Neural crest cell (in vitro differentiated cells): Measurements from ENCODE around the gene URB1. TPM values are rescaled to one million over a fixed set of nuclear protein-coding genes. Genes with fewer than 3 reads are reported as not detected.
"Not testable (repeated sequence)": the region's sequence is repeated elsewhere in the genome, so short reads cannot be mapped to it uniquely, and the experiment has no call there.

Experiments
- DNase-seq: peaks from one replicate; pipeline ENCODE4 v3.0.0; 2021; ENCODE audit warnings: low read depth, mixed read lengths, low spot score
- H3K27ac Mint-ChIP-seq: one replicate; pipeline ENCODE4 v1.8.0; 2021; ENCODE audit warnings: mild to moderate bottlenecking, mixed read lengths; ENCODE audit not compliant: unreplicated experiment
- H3K27me3 Mint-ChIP-seq: 2 replicates; pipeline ENCODE4 v1.8.0; 2021; ENCODE audit warnings: low read depth, mild to moderate bottlenecking, mixed read lengths
- H3K36me3 Mint-ChIP-seq: 2 replicates; pipeline ENCODE4 v1.8.0; 2021; ENCODE audit warnings: low read depth, mild to moderate bottlenecking, mixed read lengths
- H3K4me1 Mint-ChIP-seq: 2 replicates; pipeline ENCODE4 v1.8.0; 2021; ENCODE audit warnings: mixed read lengths
- H3K4me3 Mint-ChIP-seq: one replicate; pipeline ENCODE4 v1.8.0; 2021; ENCODE audit warnings: mild to moderate bottlenecking, mixed read lengths
- H3K9me3 Mint-ChIP-seq: 2 replicates; pipeline ENCODE4 v1.8.0; 2021; ENCODE audit warnings: mixed read lengths
- total RNA-seq: library from RNA; stranded (reverse); gene quantifications from 2 replicates; pipeline ENCODE4 v1.2.1, GENCODE V29; 2021
- TF ChIP-seq, protein P1 (sequence below): fragments of 200-600 bp; sonication (generic); conservative IDR thresholded peaks from 2 replicates; pipeline ENCODE4 v1.5.0; 2021; ENCODE audit warnings: antibody characterized with exemption, mild to moderate bottlenecking

Gene URB1
- total RNA-seq, 1 donor from 2014 or later = 23.1 TPM

DNA sequence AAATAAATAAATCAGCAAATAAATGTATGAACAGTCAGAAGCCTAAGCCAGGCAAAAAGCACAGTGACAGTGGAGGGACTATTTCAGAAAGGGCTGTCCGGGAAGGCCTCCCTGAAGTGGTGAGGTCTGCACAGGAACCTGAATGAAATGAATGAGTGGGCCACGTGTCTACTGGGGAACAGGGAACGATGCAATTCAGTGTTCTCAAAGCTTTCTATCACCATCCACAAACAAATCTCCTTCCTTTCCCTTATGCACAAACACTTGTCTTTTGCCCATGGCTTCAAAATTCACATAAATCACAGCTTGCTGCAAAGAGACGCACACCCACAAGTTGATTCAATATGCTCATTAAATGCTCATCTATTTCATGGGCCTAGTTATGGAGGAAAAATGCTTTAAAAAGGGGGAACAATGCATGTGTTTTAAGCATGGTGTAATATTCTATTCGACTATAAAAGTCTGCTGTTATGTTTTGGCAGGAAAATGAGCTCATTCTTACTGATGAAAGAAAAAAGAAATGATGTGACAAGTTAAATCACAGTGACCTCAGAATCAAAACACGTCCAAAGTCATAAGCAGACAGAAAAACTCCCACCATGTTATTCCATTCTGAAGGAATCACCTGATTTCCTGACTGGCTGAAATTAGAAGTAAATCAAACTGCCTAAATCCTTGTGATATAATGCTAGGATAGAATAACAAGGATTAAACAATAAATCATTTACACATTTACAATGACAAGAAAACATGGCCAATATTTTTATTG lies 21.6 kb downstream of the URB1 start:
- no peaks in the 10 kb centered on the region for H3K4me1 Mint-ChIP-seq
- no peak overlapping the region for H3K4me3 Mint-ChIP-seq
- peaks cover 4% of the 10 kb centered on the region for H3K36me3 Mint-ChIP-seq
- DNase-seq = no peak
- H3K27me3 Mint-ChIP-seq = no peaks in the 10 kb centered on the region
- H3K9me3 Mint-ChIP-seq = no peaks in the 10 kb centered on the region
- H3K27ac Mint-ChIP-seq = no peak overlapping the region
- TF ChIP-seq, protein P1, sequence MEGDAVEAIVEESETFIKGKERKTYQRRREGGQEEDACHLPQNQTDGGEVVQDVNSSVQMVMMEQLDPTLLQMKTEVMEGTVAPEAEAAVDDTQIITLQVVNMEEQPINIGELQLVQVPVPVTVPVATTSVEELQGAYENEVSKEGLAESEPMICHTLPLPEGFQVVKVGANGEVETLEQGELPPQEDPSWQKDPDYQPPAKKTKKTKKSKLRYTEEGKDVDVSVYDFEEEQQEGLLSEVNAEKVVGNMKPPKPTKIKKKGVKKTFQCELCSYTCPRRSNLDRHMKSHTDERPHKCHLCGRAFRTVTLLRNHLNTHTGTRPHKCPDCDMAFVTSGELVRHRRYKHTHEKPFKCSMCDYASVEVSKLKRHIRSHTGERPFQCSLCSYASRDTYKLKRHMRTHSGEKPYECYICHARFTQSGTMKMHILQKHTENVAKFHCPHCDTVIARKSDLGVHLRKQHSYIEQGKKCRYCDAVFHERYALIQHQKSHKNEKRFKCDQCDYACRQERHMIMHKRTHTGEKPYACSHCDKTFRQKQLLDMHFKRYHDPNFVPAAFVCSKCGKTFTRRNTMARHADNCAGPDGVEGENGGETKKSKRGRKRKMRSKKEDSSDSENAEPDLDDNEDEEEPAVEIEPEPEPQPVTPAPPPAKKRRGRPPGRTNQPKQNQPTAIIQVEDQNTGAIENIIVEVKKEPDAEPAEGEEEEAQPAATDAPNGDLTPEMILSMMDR = no peak

DNA sequence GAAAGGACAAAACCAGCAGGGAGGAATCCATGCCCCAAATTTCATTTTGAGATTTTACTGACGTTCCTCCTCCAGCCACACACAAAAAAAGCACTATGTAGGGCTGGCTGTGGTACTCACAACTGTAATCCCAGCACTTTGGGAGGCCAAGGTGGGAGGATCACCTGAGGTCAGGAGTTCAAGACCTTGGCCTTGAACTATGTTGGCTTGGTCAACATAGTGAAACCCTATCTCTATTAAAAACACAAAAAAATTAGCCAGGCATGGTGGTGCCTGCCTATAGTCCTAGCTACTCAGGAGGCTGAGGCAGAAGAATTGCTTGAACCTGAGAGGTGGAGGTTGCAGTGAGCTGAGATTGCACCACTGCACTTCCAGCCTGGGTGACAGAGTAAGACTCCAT lies 23.9 kb downstream of the URB1 start:
- H3K4me3 Mint-ChIP-seq, H3K4me1 Mint-ChIP-seq, H3K9me3 Mint-ChIP-seq, H3K27ac Mint-ChIP-seq, DNase-seq, H3K27me3 Mint-ChIP-seq: not testable (repeated sequence)
- H3K36me3 Mint-ChIP-seq = peaks cover 10% of the 10 kb centered on the region

DNA sequence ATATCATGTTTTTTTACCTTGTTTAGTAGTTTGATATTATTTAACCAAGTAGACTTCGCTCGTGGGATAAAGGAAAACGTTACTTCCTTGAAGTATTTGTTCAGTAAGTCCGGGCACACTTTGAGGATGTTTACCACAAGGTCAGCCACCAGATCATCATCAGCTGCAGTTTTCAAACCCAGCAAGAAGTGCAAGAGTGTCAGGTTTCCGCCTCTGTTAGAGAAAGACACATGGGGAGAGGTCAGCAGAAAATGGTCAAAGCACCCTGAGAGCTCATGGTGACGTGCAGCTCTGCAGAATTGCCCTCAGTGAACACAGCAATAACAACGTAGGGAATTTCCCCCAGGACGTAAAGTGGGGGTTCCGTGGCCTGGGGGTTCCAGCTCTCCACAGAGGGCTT lies 24.4 kb downstream of the URB1 start:
- peaks cover 10% of the 10 kb centered on the region for H3K36me3 Mint-ChIP-seq
- no peak overlapping the region for H3K27ac Mint-ChIP-seq

GRCh38 chr21:32367158-32367557 lies 25.7 kb downstream of the URB1 start:
- H3K27ac Mint-ChIP-seq = no peak overlapping the region
- TF ChIP-seq, protein P1 = no peak
- H3K4me3 Mint-ChIP-seq = no peak overlapping the region
- H3K27me3 Mint-ChIP-seq = no peaks in the 10 kb centered on the region
- peaks cover 7% of the 10 kb centered on the region for H3K4me1 Mint-ChIP-seq
- no peaks in the 10 kb centered on the region for H3K9me3 Mint-ChIP-seq
- H3K36me3 Mint-ChIP-seq = peaks cover 10% of the 10 kb centered on the region
- DNase-seq = no peak

More for the DNA sequence above, 24.4 kb downstream of the URB1 start:
- DNase-seq = no peak
- Mint-ChIP-seq H3K27me3 (no peaks in the 10 kb centered on the region), H3K4me3 (no peak overlapping the region), H3K4me1 (peaks cover 7% of the 10 kb centered on the region), H3K9me3 (no peaks in the 10 kb centered on the region)
- TF ChIP-seq, protein P1 = no peak

DNA sequence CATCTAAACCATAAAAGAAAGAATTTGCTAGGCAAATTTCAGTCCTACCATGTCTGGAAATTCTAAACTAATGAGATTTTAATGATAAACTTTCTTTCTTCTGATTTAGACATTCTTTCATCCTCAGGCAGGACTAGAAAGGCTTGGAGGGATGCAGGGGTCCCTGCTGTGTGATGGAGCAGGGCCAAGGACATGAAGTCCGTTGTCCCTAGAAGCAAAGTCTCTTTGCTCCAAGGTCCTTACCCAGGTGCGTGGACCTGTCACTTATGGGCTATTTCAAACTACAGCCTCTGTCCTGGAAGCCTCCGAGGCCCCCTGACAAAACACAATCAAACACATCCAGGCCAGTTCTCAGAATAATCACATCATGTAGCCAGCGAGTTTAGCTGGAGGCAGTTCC lies 26.6 kb downstream of the URB1 start:
- peaks cover 7% of the 10 kb centered on the region for H3K4me1 Mint-ChIP-seq
- H3K9me3 Mint-ChIP-seq = no peaks in the 10 kb centered on the region
- no peaks in the 10 kb centered on the region for H3K27me3 Mint-ChIP-seq
- TF ChIP-seq, protein P1 = no peak
- peaks cover 10% of the 10 kb centered on the region for H3K36me3 Mint-ChIP-seq
- no peak overlapping the region for H3K4me3 Mint-ChIP-seq
- H3K27ac Mint-ChIP-seq = no peak overlapping the region
- no peak for DNase-seq

- TF ChIP-seq, protein P1 = peak; percentile 25
- peak overlapping the region; percentile 39 for H3K27ac Mint-ChIP-seq
- peaks cover 7% of the 10 kb centered on the region for H3K4me1 Mint-ChIP-seq
- no peak for DNase-seq
- H3K9me3 Mint-ChIP-seq = no peaks in the 10 kb centered on the region
- H3K27me3 Mint-ChIP-seq = no peaks in the 10 kb centered on the region
- no peak overlapping the region for H3K4me3 Mint-ChIP-seq
- peaks cover 13% of the 10 kb centered on the region for H3K36me3 Mint-ChIP-seq
Observed at GRCh38 chr21:32364796-32365195, 28.0 kb downstream of the URB1 start.
